ENCODE results near the gene IL25.
"Not testable (repeated sequence)": the region's sequence is repeated elsewhere in the genome, so short reads cannot be mapped to it uniquely, and the experiment has no call there.

Gene IL25

GRCh38 chr14:23372509-23372908, at the start of gene IL25:
Gene IL25 (plus strand): TSS chr14:23372809.
- no peak within 1 kb of the TSS for H3K27ac ChIP-seq (ENCODE audit: low read depth, low read length)

GRCh38 chr14:23323838-23324454, 48.7 kb upstream of the IL25 start:
- Histone ChIP-seq H3K9me3 (ENCODE audit: control insufficient read depth in 5 of 5, low read length in 5 of 5) (no peaks in the 10 kb centered on the region), H3K4me1 (ENCODE audit: control insufficient read depth in 5 of 5, insufficient read depth in 5 of 5, low read length in 5 of 5) (peaks cover 2 to 25% (median 24%) of the 10 kb centered on the region in 5 donors), H3K36me3 (ENCODE audit: control insufficient read depth in 5 of 5, insufficient read depth in 5 of 5, low read length in 5 of 5) (peaks cover 15 to 29% (median 24%) of the 10 kb centered on the region in 5 donors), H3K27ac (ENCODE audit: low read depth, low read length) (no peak overlapping the region), H3K27me3 (ENCODE audit: control insufficient read depth in 5 of 5, insufficient read depth in 4 of 5, low read length in 5 of 5) (peaks cover 0 to 2% (median 0%) of the 10 kb centered on the region in 5 donors), H3K9ac (ENCODE audit: low read length in 5 of 5) (no peak overlapping the region), H3K4me3 (ENCODE audit: low read depth in 1 of 5, low read length in 5 of 5) (no peak overlapping the region)

More at GRCh38 chr14:23372509-23372908, at the start of gene IL25:
- Histone ChIP-seq H3K36me3 (ENCODE audit: control insufficient read depth in 5 of 5, insufficient read depth in 5 of 5, low read length in 5 of 5) (no peaks in the 10 kb centered on the region), H3K4me1 (ENCODE audit: control insufficient read depth in 5 of 5, insufficient read depth in 5 of 5, low read length in 5 of 5) (peaks cover 0 to 7% (median 0%) of the 10 kb centered on the region in 5 donors), H3K9ac (ENCODE audit: low read length in 5 of 5) (no peak within 1 kb of the TSS), H3K27me3 (ENCODE audit: control insufficient read depth in 5 of 5, insufficient read depth in 4 of 5, low read length in 5 of 5) (peaks cover 4 to 30% (median 15%) of the 10 kb centered on the region in 5 donors), H3K9me3 (ENCODE audit: control insufficient read depth in 5 of 5, low read length in 5 of 5) (no peaks in the 10 kb centered on the region), H3K4me3 (ENCODE audit: low read depth in 1 of 5, low read length in 5 of 5) (no peak within 1 kb of the TSS)

GRCh38 chr14:23324455-23324846, 48.2 kb upstream of the IL25 start:
- H3K9ac ChIP-seq (ENCODE audit: low read length in 5 of 5) = no peak overlapping the region
- H3K9me3 ChIP-seq (ENCODE audit: control insufficient read depth in 5 of 5, low read length in 5 of 5) = no peaks in the 10 kb centered on the region
- peaks cover 15 to 29% (median 24%) of the 10 kb centered on the region in 5 donors for H3K36me3 ChIP-seq (ENCODE audit: control insufficient read depth in 5 of 5, insufficient read depth in 5 of 5, low read length in 5 of 5)
- H3K27me3 ChIP-seq (ENCODE audit: control insufficient read depth in 5 of 5, insufficient read depth in 4 of 5, low read length in 5 of 5) = peaks cover 0 to 2% (median 0%) of the 10 kb centered on the region in 5 donors
- H3K27ac ChIP-seq (ENCODE audit: low read depth, low read length) = no peak overlapping the region
- no peak overlapping the region for H3K4me3 ChIP-seq (ENCODE audit: low read depth in 1 of 5, low read length in 5 of 5)
- peaks cover 2 to 25% (median 24%) of the 10 kb centered on the region in 5 donors for H3K4me1 ChIP-seq (ENCODE audit: control insufficient read depth in 5 of 5, insufficient read depth in 5 of 5, low read length in 5 of 5)

GRCh38 chr14:23324993-23325392, 47.6 kb upstream of the IL25 start:
- peaks cover 0 to 2% (median 0%) of the 10 kb centered on the region in 5 donors for H3K27me3 ChIP-seq (ENCODE audit: control insufficient read depth in 5 of 5, insufficient read depth in 4 of 5, low read length in 5 of 5)
- no peak overlapping the region for H3K9ac ChIP-seq (ENCODE audit: low read length in 5 of 5)
- H3K4me3 ChIP-seq (ENCODE audit: low read depth in 1 of 5, low read length in 5 of 5) = no peak overlapping the region
- no peak overlapping the region for H3K27ac ChIP-seq (ENCODE audit: low read depth, low read length)
- peaks cover 15 to 29% (median 24%) of the 10 kb centered on the region in 5 donors for H3K36me3 ChIP-seq (ENCODE audit: control insufficient read depth in 5 of 5, insufficient read depth in 5 of 5, low read length in 5 of 5)
- H3K4me1 ChIP-seq (ENCODE audit: control insufficient read depth in 5 of 5, insufficient read depth in 5 of 5, low read length in 5 of 5) = peaks cover 2 to 25% (median 23%) of the 10 kb centered on the region in 5 donors
- no peaks in the 10 kb centered on the region for H3K9me3 ChIP-seq (ENCODE audit: control insufficient read depth in 5 of 5, low read length in 5 of 5)

GRCh38 chr14:23325746-23326145, 46.9 kb upstream of the IL25 start:
- peaks cover 2 to 18% (median 17%) of the 10 kb centered on the region in 5 donors for H3K4me1 ChIP-seq (ENCODE audit: control insufficient read depth in 5 of 5, insufficient read depth in 5 of 5, low read length in 5 of 5)
- not testable (repeated sequence) for H3K9ac ChIP-seq (ENCODE audit: low read length in 5 of 5); H3K9me3 ChIP-seq (ENCODE audit: control insufficient read depth in 5 of 5, low read length in 5 of 5); H3K27me3 ChIP-seq (ENCODE audit: control insufficient read depth in 5 of 5, insufficient read depth in 4 of 5, low read length in 5 of 5); H3K4me3 ChIP-seq (ENCODE audit: low read depth in 1 of 5, low read length in 5 of 5); H3K27ac ChIP-seq (ENCODE audit: low read depth, low read length)
- H3K36me3 ChIP-seq (ENCODE audit: control insufficient read depth in 5 of 5, insufficient read depth in 5 of 5, low read length in 5 of 5) = peaks cover 15 to 29% (median 24%) of the 10 kb centered on the region in 5 donors

- H3K9ac ChIP-seq (ENCODE audit: low read length in 5 of 5) = no peak overlapping the region
- H3K36me3 ChIP-seq (ENCODE audit: control insufficient read depth in 5 of 5, insufficient read depth in 5 of 5, low read length in 5 of 5) = peaks cover 15 to 29% (median 24%) of the 10 kb centered on the region in 5 donors
- H3K9me3 ChIP-seq (ENCODE audit: control insufficient read depth in 5 of 5, low read length in 5 of 5) = no peaks in the 10 kb centered on the region
- no peak overlapping the region for H3K27ac ChIP-seq (ENCODE audit: low read depth, low read length)
- H3K4me1 ChIP-seq (ENCODE audit: control insufficient read depth in 5 of 5, insufficient read depth in 5 of 5, low read length in 5 of 5) = peaks cover 2 to 17% (median 16%) of the 10 kb centered on the region in 5 donors
- H3K27me3 ChIP-seq (ENCODE audit: control insufficient read depth in 5 of 5, insufficient read depth in 4 of 5, low read length in 5 of 5) = no peaks in the 10 kb centered on the region
- H3K4me3 ChIP-seq (ENCODE audit: low read depth in 1 of 5, low read length in 5 of 5) = no peak overlapping the region
Measured at GRCh38 chr14:23326491-23327332, 45.9 kb upstream of the IL25 start.

- Histone ChIP-seq H3K4me1 (ENCODE audit: control insufficient read depth in 5 of 5, insufficient read depth in 5 of 5, low read length in 5 of 5) (peaks cover 0 to 6% (median 4%) of the 10 kb centered on the region in 5 donors), H3K9me3 (ENCODE audit: control insufficient read depth in 5 of 5, low read length in 5 of 5) (no peaks in the 10 kb centered on the region), H3K4me3 (ENCODE audit: low read depth in 1 of 5, low read length in 5 of 5) (no peak overlapping the region), H3K36me3 (ENCODE audit: control insufficient read depth in 5 of 5, insufficient read depth in 5 of 5, low read length in 5 of 5) (peaks cover 15 to 26% (median 21%) of the 10 kb centered on the region in 5 donors), H3K27me3 (ENCODE audit: control insufficient read depth in 5 of 5, insufficient read depth in 4 of 5, low read length in 5 of 5) (no peaks in the 10 kb centered on the region), H3K27ac (ENCODE audit: low read depth, low read length) (no peak overlapping the region), H3K9ac (ENCODE audit: low read length in 5 of 5) (no peak overlapping the region)
Measured at GRCh38 chr14:23327947-23328744, 44.5 kb upstream of the IL25 start.

- no peaks in the 10 kb centered on the region for H3K9me3 ChIP-seq (ENCODE audit: control insufficient read depth in 5 of 5, low read length in 5 of 5)
- no peak overlapping the region for H3K4me3 ChIP-seq (ENCODE audit: low read depth in 1 of 5, low read length in 5 of 5)
- H3K27me3 ChIP-seq (ENCODE audit: control insufficient read depth in 5 of 5, insufficient read depth in 4 of 5, low read length in 5 of 5) = peaks cover 0 to 3% (median 0%) of the 10 kb centered on the region in 5 donors
- H3K4me1 ChIP-seq (ENCODE audit: control insufficient read depth in 5 of 5, insufficient read depth in 5 of 5, low read length in 5 of 5) = no peaks in the 10 kb centered on the region
- no peak overlapping the region for H3K9ac ChIP-seq (ENCODE audit: low read length in 5 of 5)
- no peaks in the 10 kb centered on the region for H3K36me3 ChIP-seq (ENCODE audit: control insufficient read depth in 5 of 5, insufficient read depth in 5 of 5, low read length in 5 of 5)
- H3K27ac ChIP-seq (ENCODE audit: low read depth, low read length) = no peak overlapping the region
Measured at GRCh38 chr14:23335623-23336022, 37.0 kb upstream of the IL25 start.

- Histone ChIP-seq H3K4me3 (ENCODE audit: low read depth in 1 of 5, low read length in 5 of 5) (no peak overlapping the region), H3K9me3 (ENCODE audit: control insufficient read depth in 5 of 5, low read length in 5 of 5) (no peaks in the 10 kb centered on the region), H3K27me3 (ENCODE audit: control insufficient read depth in 5 of 5, insufficient read depth in 4 of 5, low read length in 5 of 5) (peaks cover 0 to 1% (median 0%) of the 10 kb centered on the region in 5 donors), H3K36me3 (ENCODE audit: control insufficient read depth in 5 of 5, insufficient read depth in 5 of 5, low read length in 5 of 5) (no peaks in the 10 kb centered on the region), H3K27ac (ENCODE audit: low read depth, low read length) (no peak overlapping the region), H3K9ac (ENCODE audit: low read length in 5 of 5) (no peak overlapping the region), H3K4me1 (ENCODE audit: control insufficient read depth in 5 of 5, insufficient read depth in 5 of 5, low read length in 5 of 5) (no peaks in the 10 kb centered on the region)
Measured at GRCh38 chr14:23339506-23340268, 32.9 kb upstream of the IL25 start.
